Measurements from ENCODE around the gene ELK3. TPM values are rescaled to one million over a fixed set of nuclear protein-coding genes. Genes with fewer than 3 reads are reported as not detected.
A peak's percentile ranks its signal among the peaks of the same experiment; 100 is the strongest.

ELK3 gene
- total and polyA plus RNA-seq, 2 of the 13 experiments (the other 11 are each of a cell fraction or from before 2014, with no cell fraction given), result 2.9 to 3.2 TPM

DNA sequence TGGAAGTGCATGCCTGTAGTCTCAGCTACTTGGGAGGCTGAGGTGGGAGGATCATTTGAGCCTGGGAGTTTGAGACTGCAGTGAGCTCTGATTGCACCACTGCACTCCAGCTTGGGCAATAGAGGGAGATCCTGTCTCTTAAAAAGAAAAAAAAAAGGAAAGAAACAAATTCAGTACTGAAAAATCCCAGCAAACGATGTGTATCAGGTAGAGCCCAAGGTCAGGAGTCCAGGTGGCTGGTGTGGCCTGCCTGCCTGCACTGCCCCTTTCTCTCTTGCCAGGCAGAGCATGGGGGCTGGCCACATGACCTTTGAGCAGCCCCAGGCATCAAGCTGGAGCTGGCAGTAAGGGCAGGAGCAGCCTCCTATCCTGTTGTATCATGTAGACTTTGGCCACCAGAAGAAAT lies 31.8 kb downstream of the ELK3 start (continued):
- TF ChIP-seq ZNF3 (CRISPR knock-in tag; IDR thresholded peaks at IDR 0.05) (peak; percentile 83; the same call in 1 of the 2 replicates), ZNF564 (CRISPR knock-in tag; IDR thresholded peaks at IDR 0.05) (no peak), ZNF17 (CRISPR knock-in tag; IDR thresholded peaks at IDR 0.05) (no peak), ZNF703 (CRISPR knock-in tag; IDR thresholded peaks at IDR 0.05; ENCODE audit: borderline replicate concordance) (no peak), SRF (IDR thresholded peaks at IDR 0.05; ENCODE audit: low read depth, low read length) (no peak), ZMYM2 (CRISPR knock-in tag; IDR thresholded peaks at IDR 0.05) (peak; percentile 68; the same call in 1 of the 2 replicates), TCF7 (IDR thresholded peaks at IDR 0.05; ENCODE audit: low read depth) (no peak), FOXC1 (CRISPR knock-in tag; IDR thresholded peaks at IDR 0.05; ENCODE audit: borderline replicate concordance) (no peak), ZNF337 (CRISPR knock-in tag; IDR thresholded peaks at IDR 0.05; ENCODE audit: borderline replicate concordance, low read depth) (no peak), KMT2A (CRISPR knock-in tag; IDR thresholded peaks at IDR 0.05) (no peak), XBP1 (CRISPR knock-in tag; IDR thresholded peaks at IDR 0.05) (no peak), ZNF674 (CRISPR knock-in tag; IDR thresholded peaks at IDR 0.05; ENCODE audit: low read depth) (no peak), SUZ12 (IDR thresholded peaks at IDR 0.05; ENCODE audit: low read depth, low read length) (no peak), RXRA (CRISPR knock-in tag; IDR thresholded peaks at IDR 0.05) (no peak; the same call in 1 of the 2 replicates), ZMYM3 (CRISPR knock-in tag; IDR thresholded peaks at IDR 0.05) (peak; percentile 85; the same call in 1 of the 2 replicates), HDAC1 (CRISPR knock-in tag; IDR thresholded peaks at IDR 0.05) (peak; percentile 62), ZNF557 (CRISPR knock-in tag; IDR thresholded peaks at IDR 0.05) (no peak), ZNF792 (CRISPR knock-in tag; IDR thresholded peaks at IDR 0.05) (peak; percentile 17; the same call in 1 of the 2 replicates)
- TF ChIP-seq, protein P1, sequence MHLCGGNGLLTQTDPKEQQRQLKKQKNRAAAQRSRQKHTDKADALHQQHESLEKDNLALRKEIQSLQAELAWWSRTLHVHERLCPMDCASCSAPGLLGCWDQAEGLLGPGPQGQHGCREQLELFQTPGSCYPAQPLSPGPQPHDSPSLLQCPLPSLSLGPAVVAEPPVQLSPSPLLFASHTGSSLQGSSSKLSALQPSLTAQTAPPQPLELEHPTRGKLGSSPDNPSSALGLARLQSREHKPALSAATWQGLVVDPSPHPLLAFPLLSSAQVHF (CRISPR knock-in tag; IDR thresholded peaks at IDR 0.05), result no peak
- TF ChIP-seq, protein P2, sequence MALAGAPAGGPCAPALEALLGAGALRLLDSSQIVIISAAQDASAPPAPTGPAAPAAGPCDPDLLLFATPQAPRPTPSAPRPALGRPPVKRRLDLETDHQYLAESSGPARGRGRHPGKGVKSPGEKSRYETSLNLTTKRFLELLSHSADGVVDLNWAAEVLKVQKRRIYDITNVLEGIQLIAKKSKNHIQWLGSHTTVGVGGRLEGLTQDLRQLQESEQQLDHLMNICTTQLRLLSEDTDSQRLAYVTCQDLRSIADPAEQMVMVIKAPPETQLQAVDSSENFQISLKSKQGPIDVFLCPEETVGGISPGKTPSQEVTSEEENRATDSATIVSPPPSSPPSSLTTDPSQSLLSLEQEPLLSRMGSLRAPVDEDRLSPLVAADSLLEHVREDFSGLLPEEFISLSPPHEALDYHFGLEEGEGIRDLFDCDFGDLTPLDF (CRISPR knock-in tag; IDR thresholded peaks at IDR 0.05), result no peak
- TF ChIP-seq, protein P3, sequence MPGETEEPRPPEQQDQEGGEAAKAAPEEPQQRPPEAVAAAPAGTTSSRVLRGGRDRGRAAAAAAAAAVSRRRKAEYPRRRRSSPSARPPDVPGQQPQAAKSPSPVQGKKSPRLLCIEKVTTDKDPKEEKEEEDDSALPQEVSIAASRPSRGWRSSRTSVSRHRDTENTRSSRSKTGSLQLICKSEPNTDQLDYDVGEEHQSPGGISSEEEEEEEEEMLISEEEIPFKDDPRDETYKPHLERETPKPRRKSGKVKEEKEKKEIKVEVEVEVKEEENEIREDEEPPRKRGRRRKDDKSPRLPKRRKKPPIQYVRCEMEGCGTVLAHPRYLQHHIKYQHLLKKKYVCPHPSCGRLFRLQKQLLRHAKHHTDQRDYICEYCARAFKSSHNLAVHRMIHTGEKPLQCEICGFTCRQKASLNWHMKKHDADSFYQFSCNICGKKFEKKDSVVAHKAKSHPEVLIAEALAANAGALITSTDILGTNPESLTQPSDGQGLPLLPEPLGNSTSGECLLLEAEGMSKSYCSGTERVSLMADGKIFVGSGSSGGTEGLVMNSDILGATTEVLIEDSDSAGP (CRISPR knock-in tag; IDR thresholded peaks at IDR 0.05; ENCODE audit: borderline replicate concordance), result peak; percentile 58; the same call in 1 of the 2 replicates
- TF ChIP-seq, protein P4, sequence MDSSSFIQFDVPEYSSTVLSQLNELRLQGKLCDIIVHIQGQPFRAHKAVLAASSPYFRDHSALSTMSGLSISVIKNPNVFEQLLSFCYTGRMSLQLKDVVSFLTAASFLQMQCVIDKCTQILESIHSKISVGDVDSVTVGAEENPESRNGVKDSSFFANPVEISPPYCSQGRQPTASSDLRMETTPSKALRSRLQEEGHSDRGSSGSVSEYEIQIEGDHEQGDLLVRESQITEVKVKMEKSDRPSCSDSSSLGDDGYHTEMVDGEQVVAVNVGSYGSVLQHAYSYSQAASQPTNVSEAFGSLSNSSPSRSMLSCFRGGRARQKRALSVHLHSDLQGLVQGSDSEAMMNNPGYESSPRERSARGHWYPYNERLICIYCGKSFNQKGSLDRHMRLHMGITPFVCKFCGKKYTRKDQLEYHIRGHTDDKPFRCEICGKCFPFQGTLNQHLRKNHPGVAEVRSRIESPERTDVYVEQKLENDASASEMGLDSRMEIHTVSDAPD (CRISPR knock-in tag; IDR thresholded peaks at IDR 0.05), result 0 out of 2 replicates have a peak, but pooled peaks have one; percentile 58
- TF ChIP-seq, protein P5, sequence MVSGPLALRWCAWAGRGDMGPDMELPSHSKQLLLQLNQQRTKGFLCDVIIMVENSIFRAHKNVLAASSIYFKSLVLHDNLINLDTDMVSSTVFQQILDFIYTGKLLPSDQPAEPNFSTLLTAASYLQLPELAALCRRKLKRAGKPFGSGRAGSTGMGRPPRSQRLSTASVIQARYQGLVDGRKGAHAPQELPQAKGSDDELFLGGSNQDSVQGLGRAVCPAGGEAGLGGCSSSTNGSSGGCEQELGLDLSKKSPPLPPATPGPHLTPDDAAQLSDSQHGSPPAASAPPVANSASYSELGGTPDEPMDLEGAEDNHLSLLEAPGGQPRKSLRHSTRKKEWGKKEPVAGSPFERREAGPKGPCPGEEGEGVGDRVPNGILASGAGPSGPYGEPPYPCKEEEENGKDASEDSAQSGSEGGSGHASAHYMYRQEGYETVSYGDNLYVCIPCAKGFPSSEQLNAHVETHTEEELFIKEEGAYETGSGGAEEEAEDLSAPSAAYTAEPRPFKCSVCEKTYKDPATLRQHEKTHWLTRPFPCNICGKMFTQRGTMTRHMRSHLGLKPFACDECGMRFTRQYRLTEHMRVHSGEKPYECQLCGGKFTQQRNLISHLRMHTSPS (CRISPR knock-in tag; IDR thresholded peaks at IDR 0.05; ENCODE audit: low read depth), result peak; percentile 97
- TF ChIP-seq, protein P6, sequence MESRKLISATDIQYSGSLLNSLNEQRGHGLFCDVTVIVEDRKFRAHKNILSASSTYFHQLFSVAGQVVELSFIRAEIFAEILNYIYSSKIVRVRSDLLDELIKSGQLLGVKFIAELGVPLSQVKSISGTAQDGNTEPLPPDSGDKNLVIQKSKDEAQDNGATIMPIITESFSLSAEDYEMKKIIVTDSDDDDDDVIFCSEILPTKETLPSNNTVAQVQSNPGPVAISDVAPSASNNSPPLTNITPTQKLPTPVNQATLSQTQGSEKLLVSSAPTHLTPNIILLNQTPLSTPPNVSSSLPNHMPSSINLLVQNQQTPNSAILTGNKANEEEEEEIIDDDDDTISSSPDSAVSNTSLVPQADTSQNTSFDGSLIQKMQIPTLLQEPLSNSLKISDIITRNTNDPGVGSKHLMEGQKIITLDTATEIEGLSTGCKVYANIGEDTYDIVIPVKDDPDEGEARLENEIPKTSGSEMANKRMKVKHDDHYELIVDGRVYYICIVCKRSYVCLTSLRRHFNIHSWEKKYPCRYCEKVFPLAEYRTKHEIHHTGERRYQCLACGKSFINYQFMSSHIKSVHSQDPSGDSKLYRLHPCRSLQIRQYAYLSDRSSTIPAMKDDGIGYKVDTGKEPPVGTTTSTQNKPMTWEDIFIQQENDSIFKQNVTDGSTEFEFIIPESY (CRISPR knock-in tag; IDR thresholded peaks at IDR 0.05), result no peak

Data from HepG2 (cell line).